GOT3 (cell line): ENCODE data around the gene HPSE2.
A peak's percentile ranks its signal among the peaks of the same experiment; 100 is the strongest.
"Not testable (repeated sequence)": the region's sequence is repeated elsewhere in the genome, so short reads cannot be mapped to it uniquely, and the experiment has no call there.

Source experiments
- DNase-seq: peaks from one replicate; lab custom pipeline; 2025; ENCODE audit warnings: mixed read lengths; lab: John Stamatoyannopoulos, UW

The HPSE2 gene

GRCh38 chr10:98502535-98502934, 733.1 kb downstream of the HPSE2 start:
- not testable (repeated sequence) for DNase-seq

- DNase-seq, result no peak
Observed at GRCh38 chr10:98492763-98493162, 742.9 kb downstream of the HPSE2 start.

- DNase-seq, result no peak
Observed at GRCh38 chr10:98489561-98490481, 745.8 kb downstream of the HPSE2 start.

GRCh38 chr10:98488669-98489430, 746.8 kb downstream of the HPSE2 start:
- no peak for DNase-seq

- DNase-seq, result no peak
Observed at GRCh38 chr10:98487649-98488048, 748.0 kb downstream of the HPSE2 start.

- DNase-seq, result no peak
Observed at GRCh38 chr10:98486421-98486820, 749.2 kb downstream of the HPSE2 start.

- no peak for DNase-seq
Observed at GRCh38 chr10:98485959-98486358, 749.7 kb downstream of the HPSE2 start.

GRCh38 chr10:98483658-98484057, 752.0 kb downstream of the HPSE2 start:
- no peak for DNase-seq

GRCh38 chr10:98482096-98482495, 753.6 kb downstream of the HPSE2 start:
- DNase-seq, result no peak

- DNase-seq, result no peak
Observed at GRCh38 chr10:98481404-98481945, 754.2 kb downstream of the HPSE2 start.

- DNase-seq, result no peak
Observed at GRCh38 chr10:98478430-98479222, 757.0 kb downstream of the HPSE2 start.

- DNase-seq, result no peak
Observed at GRCh38 chr10:98477861-98478260, 757.8 kb downstream of the HPSE2 start.

GRCh38 chr10:98474628-98475027, 761.0 kb downstream of the HPSE2 start:
- DNase-seq, result no peak

GRCh38 chr10:98472196-98472595, 763.5 kb downstream of the HPSE2 start:
- no peak for DNase-seq

GRCh38 chr10:98470850-98471249, 764.8 kb downstream of the HPSE2 start:
- DNase-seq, result no peak

- no peak for DNase-seq
Observed at GRCh38 chr10:98469001-98469931, 766.4 kb downstream of the HPSE2 start.

GRCh38 chr10:98467506-98468318, 767.9 kb downstream of the HPSE2 start:
- peak; percentile 32 for DNase-seq

- DNase-seq, result no peak
Observed at GRCh38 chr10:98466861-98467505, 768.7 kb downstream of the HPSE2 start.

- no peak for DNase-seq
Observed at GRCh38 chr10:98465866-98466265, 769.8 kb downstream of the HPSE2 start.
